ENCODE data around the gene SPHK1.

The SPHK1 gene

DNA sequence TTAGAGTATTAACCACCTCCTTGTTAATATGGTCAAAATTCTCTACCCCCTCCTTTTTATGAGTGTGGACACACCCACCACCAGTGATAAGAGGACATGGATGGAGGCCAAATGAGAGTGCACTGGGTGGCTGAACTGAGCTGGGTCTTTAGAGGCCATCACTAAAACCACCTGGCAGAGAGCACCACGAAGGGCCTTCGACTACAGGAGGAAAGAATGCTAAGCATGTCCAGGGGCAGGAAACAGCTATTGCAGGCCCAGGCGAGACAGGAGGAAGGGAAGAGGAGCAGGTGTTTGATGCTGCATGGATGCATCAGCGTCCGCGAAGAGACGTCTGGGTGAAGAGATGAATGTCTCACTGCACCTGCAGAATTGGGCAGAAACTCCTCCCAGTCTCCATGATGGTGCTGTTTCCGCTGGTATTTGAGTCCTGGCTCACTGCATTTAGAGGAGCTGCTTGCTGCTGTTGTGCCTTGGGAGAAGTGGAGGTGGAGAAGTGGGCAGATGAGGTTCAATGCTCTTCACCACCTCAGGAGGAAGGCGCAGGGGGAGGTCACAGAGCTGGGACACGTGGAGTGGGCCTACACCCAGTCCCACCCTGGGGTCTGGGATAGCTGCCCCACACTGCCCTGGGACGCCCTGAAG is 33.2 kb downstream of the SPHK1 start:
- Histone ChIP-seq H3K4me3 (ENCODE audit: insufficient read depth, low read depth, low read length) (no peak overlapping the region), H3K27ac (ENCODE audit: insufficient read depth, low read depth, low read length, poor library complexity, severe bottlenecking) (no peak overlapping the region), H3K27me3 (ENCODE audit: control insufficient read depth, insufficient read depth, low read length, poor library complexity, severe bottlenecking) (no peaks in the 10 kb centered on the region), H3K9me3 (ENCODE audit: control insufficient read depth, low read length) (no peaks in the 10 kb centered on the region), H3K36me3 (ENCODE audit: control insufficient read depth, insufficient read depth, low read length) (no peaks in the 10 kb centered on the region), H3K4me1 (ENCODE audit: control insufficient read depth, insufficient read depth, low read length) (peaks cover 14% of the 10 kb centered on the region)
- 90 to 93% methylated on average over 11 of the region's 11 CpGs for WGBS, 2 experiments

DNA sequence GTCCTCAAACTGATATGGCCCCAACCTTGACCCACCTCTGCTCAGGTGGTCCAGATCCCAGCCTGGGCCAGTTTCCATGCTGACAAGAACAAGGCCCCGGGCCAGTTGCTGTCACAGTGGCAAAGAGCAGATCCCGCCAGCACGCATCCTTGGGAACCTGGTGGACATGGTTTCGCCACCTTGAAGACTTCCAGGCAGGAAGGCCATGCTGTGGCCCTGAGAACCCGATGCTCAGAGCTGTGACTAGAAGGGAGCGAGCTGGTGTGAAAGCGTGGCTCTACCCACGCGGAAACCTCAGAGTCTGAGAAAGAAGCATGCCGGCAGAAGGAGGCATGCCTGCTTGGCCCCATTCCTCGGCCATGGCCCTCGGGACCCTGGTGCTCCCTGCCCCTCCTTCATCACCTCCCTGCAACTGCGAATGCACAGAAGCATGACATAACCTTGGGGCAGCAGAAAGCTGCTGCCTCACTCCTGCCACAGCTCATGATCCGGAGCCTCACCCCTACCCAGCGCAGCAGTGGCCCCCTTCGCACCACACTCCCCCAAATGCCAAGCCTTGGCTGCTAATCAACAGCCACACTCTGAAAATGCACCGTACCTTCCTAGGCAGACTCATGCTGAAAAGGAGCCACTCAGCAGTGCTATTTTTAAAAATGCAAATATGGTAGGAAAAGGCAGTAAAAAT is 35.3 kb downstream of the SPHK1 start:
- Histone ChIP-seq H3K27me3 (ENCODE audit: control insufficient read depth, insufficient read depth, low read length, poor library complexity, severe bottlenecking) (no peaks in the 10 kb centered on the region), H3K4me3 (ENCODE audit: insufficient read depth, low read depth, low read length) (no peak overlapping the region), H3K27ac (ENCODE audit: insufficient read depth, low read depth, low read length, poor library complexity, severe bottlenecking) (no peak overlapping the region), H3K4me1 (ENCODE audit: control insufficient read depth, insufficient read depth, low read length) (peaks cover 9% of the 10 kb centered on the region), H3K36me3 (ENCODE audit: control insufficient read depth, insufficient read depth, low read length) (no peaks in the 10 kb centered on the region), H3K9me3 (ENCODE audit: control insufficient read depth, low read length) (no peaks in the 10 kb centered on the region)
- WGBS, 2 experiments, result 95 to 96% methylated on average over 17 of the region's 17 CpGs

DNA sequence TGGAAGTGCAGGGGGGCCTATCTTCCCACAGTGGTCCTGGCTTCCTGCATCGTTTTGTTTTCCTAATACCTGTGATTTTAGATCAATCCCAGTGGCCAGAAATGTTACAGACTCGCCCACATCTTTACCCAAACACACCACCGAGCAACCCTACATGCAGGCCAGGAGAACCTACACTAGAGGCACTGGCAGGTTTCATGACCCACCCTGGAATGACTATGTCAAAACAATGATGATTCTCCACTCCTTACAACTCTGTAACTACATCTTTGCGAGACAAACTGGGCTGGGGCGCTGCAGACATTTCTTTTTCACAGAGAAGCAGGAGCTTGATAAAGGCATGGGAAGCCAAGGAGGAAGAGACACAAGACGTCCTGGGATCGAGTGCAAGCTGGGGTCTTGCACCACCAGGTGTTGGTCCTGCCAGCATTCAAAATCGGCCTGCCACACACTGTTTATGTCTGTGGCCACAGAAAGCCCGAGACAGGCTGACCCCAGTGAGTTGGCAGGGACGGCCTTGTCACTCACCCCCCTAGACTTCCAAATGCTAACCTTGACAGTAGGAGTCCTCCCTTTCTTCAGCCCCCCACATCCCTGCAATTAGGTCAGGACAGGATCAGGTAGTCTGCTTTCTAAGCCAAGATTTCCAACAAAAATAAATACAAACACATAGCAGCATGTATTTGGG is 36.1 kb downstream of the SPHK1 start:
- Histone ChIP-seq H3K4me3 (ENCODE audit: insufficient read depth, low read depth, low read length) (no peak overlapping the region), H3K27me3 (ENCODE audit: control insufficient read depth, insufficient read depth, low read length, poor library complexity, severe bottlenecking) (no peaks in the 10 kb centered on the region), H3K27ac (ENCODE audit: insufficient read depth, low read depth, low read length, poor library complexity, severe bottlenecking) (no peak overlapping the region), H3K36me3 (ENCODE audit: control insufficient read depth, insufficient read depth, low read length) (no peaks in the 10 kb centered on the region), H3K9me3 (ENCODE audit: control insufficient read depth, low read length) (no peaks in the 10 kb centered on the region), H3K4me1 (ENCODE audit: control insufficient read depth, insufficient read depth, low read length) (peaks cover 4% of the 10 kb centered on the region)
- WGBS, 2 experiments, result 90 to 92% methylated on average over 10 of the region's 10 CpGs

DNA sequence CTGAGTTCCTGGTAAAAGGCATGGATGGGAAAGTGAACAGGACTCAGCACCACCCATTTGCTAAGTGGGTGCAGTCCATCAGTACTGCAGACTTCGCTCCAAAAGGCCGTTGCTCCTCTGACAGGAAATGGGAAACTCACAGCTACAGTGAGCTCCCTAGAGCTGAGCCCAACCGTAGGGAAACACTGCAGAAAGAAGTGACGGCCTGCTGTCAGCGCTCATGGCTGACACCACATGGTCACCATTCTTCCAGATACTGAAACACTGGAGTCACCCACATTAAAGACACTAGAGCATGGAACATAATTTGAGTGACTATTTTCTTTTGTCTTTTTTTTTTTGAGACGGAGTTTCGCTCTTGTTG is 36.6 kb downstream of the SPHK1 start:
- 70 to 73% methylated on average over 7 of the region's 7 CpGs for WGBS, 2 experiments
- no peak overlapping the region for H3K4me3 ChIP-seq (ENCODE audit: insufficient read depth, low read depth, low read length)
- peaks cover 4% of the 10 kb centered on the region for H3K4me1 ChIP-seq (ENCODE audit: control insufficient read depth, insufficient read depth, low read length)
- H3K36me3 ChIP-seq (ENCODE audit: control insufficient read depth, insufficient read depth, low read length), result no peaks in the 10 kb centered on the region
- no peak overlapping the region for H3K27ac ChIP-seq (ENCODE audit: insufficient read depth, low read depth, low read length, poor library complexity, severe bottlenecking)
- H3K9me3 ChIP-seq (ENCODE audit: control insufficient read depth, low read length), result no peaks in the 10 kb centered on the region
- H3K27me3 ChIP-seq (ENCODE audit: control insufficient read depth, insufficient read depth, low read length, poor library complexity, severe bottlenecking), result no peaks in the 10 kb centered on the region

DNA sequence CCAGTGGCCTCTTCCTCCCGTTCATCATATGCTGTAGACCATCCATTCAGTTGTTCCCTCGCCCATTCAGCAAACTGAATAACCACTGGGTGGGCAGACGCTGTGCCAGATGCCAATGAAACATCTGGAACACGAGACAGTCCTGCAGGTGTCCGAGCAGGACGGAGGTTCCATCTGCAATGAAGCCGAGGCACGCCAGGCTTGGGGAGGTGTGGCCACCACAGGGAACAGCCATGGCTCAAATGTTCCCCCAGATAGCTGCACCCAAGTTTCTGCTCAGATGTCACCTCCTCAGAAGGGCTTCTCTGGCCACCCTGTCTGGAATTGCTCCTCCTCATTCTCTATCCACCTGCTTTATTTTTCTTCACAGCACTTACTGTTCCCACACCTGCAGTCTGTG is 38.0 kb downstream of the SPHK1 start:
- Histone ChIP-seq H3K36me3 (ENCODE audit: control insufficient read depth, insufficient read depth, low read length) (no peaks in the 10 kb centered on the region), H3K27ac (ENCODE audit: insufficient read depth, low read depth, low read length, poor library complexity, severe bottlenecking) (no peak overlapping the region), H3K9me3 (ENCODE audit: control insufficient read depth, low read length) (no peaks in the 10 kb centered on the region), H3K4me1 (ENCODE audit: control insufficient read depth, insufficient read depth, low read length) (peaks cover 4% of the 10 kb centered on the region), H3K4me3 (ENCODE audit: insufficient read depth, low read depth, low read length) (no peak overlapping the region), H3K27me3 (ENCODE audit: control insufficient read depth, insufficient read depth, low read length, poor library complexity, severe bottlenecking) (no peaks in the 10 kb centered on the region)
- WGBS, 2 experiments, result 94 to 95% methylated on average over 8 of the region's 8 CpGs

DNA sequence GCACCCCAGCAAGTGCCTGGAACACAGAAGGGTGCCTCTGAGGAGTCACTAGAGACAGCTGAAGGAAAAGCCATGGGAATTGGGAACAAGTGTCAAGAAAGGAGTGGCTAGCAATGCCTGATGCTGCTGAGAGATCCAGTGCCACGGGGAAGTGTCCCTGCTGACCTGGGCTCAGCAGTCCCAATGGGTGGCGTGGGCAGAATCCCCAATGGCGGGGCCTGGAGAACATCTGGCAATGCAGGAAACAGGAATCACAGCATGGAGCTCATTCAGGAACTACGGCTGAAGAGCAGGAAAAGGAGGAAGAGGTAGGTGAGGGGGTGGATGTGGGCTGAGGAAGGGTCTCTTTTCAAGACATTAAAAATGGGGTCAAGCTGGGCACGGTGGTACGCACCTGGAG is 38.5 kb downstream of the SPHK1 start:
- no peaks in the 10 kb centered on the region for H3K27me3 ChIP-seq (ENCODE audit: control insufficient read depth, insufficient read depth, low read length, poor library complexity, severe bottlenecking)
- H3K36me3 ChIP-seq (ENCODE audit: control insufficient read depth, insufficient read depth, low read length), result no peaks in the 10 kb centered on the region
- H3K4me3 ChIP-seq (ENCODE audit: insufficient read depth, low read depth, low read length), result no peak overlapping the region
- no peaks in the 10 kb centered on the region for H3K9me3 ChIP-seq (ENCODE audit: control insufficient read depth, low read length)
- no peak overlapping the region for H3K27ac ChIP-seq (ENCODE audit: insufficient read depth, low read depth, low read length, poor library complexity, severe bottlenecking)
- peaks cover 4% of the 10 kb centered on the region for H3K4me1 ChIP-seq (ENCODE audit: control insufficient read depth, insufficient read depth, low read length)
- WGBS, 2 experiments, result 88 to 93% methylated on average over 6 of the region's 6 CpGs

DNA sequence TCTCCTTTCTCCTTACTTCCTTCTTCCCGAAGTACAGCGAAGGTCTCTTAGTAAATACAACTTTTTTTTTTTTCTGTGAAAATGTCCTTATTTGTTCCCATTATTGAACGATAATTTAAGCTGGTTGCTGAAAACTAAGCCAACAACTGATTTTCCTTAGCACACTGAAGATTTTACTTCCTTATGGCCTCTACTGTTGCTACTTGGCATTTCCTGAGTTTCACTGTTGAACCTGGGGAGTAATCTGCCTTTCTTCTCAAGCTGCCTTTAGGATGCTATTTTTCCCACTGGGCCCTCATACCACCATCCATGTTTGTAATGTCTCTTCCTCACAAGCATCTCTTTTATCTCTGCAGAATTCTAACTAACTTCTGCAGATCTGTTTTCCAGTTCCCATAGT is 42.4 kb downstream of the SPHK1 start:
- no peak overlapping the region for H3K4me3 ChIP-seq (ENCODE audit: insufficient read depth, low read depth, low read length)
- H3K9me3 ChIP-seq (ENCODE audit: control insufficient read depth, low read length), result no peaks in the 10 kb centered on the region
- H3K27me3 ChIP-seq (ENCODE audit: control insufficient read depth, insufficient read depth, low read length, poor library complexity, severe bottlenecking), result no peaks in the 10 kb centered on the region
- H3K36me3 ChIP-seq (ENCODE audit: control insufficient read depth, insufficient read depth, low read length), result no peaks in the 10 kb centered on the region
- H3K27ac ChIP-seq (ENCODE audit: insufficient read depth, low read depth, low read length, poor library complexity, severe bottlenecking), result no peak overlapping the region
- peaks cover 2% of the 10 kb centered on the region for H3K4me1 ChIP-seq (ENCODE audit: control insufficient read depth, insufficient read depth, low read length)
- WGBS, 2 experiments, result 94 to 97% methylated on average over 3 of the region's 3 CpGs

DNA sequence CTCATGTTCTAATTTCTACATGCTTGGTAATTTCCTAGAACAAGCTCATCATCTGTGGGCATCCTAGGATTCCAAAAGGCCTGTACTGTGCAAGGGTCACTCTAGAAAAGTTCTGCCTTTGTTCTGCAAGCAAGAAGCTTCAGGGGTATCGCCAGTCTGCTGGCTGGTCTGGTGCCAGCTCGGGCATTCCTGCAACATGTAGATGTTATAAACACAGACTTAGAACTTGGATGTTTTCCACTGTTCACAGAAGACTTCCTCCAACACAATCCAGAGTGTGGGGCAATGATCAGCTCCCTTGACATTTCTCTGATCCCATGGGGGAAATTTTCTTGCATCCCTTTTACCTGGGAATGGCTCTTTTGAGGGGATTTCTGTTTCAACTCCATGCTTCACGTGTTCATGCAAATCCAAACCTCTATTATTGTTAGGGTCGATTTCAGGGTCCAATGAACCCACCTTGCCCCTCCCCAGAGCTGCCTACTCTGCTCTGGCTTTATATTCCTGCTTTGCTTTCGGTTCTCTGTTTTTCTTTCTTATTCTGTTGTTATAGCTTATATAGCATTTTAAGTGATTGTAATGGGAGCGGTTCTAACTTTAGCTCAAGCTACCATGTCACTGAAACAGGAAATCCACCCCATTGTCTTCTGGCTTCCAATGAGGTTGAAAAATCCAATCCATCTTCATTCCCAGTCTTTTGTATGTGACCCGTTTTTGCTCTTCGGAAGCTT is 43.3 kb downstream of the SPHK1 start:
- Histone ChIP-seq H3K9me3 (ENCODE audit: control insufficient read depth, low read length) (no peaks in the 10 kb centered on the region), H3K4me1 (ENCODE audit: control insufficient read depth, insufficient read depth, low read length) (peaks cover 6% of the 10 kb centered on the region), H3K36me3 (ENCODE audit: control insufficient read depth, insufficient read depth, low read length) (no peaks in the 10 kb centered on the region), H3K4me3 (ENCODE audit: insufficient read depth, low read depth, low read length) (no peak overlapping the region), H3K27ac (ENCODE audit: insufficient read depth, low read depth, low read length, poor library complexity, severe bottlenecking) (no peak overlapping the region), H3K27me3 (ENCODE audit: control insufficient read depth, insufficient read depth, low read length, poor library complexity, severe bottlenecking) (no peaks in the 10 kb centered on the region)
- WGBS, 2 experiments, result 93% methylated on average over 7 to 8 of the region's 8 CpGs

DNA sequence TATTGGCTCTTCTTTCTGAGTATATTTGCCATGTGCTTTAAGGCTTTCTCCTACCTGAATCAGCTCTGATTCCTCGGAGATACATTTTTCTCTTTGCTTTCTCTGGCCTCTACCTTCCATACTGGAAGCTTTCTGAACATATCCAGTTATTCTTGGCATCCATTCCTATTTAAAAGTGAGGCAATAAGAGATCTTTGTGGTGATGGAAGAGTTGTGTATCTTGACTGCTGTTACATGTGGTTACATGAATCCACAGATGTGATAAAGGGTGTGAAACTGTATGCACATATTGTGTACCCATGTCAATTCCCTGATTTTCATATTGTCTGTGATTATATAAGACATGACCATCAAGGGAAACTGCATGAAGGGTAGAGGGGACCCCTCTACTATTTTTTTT is 44.1 kb downstream of the SPHK1 start:
- Histone ChIP-seq H3K36me3 (ENCODE audit: control insufficient read depth, insufficient read depth, low read length) (no peaks in the 10 kb centered on the region), H3K4me3 (ENCODE audit: insufficient read depth, low read depth, low read length) (no peak overlapping the region), H3K27ac (ENCODE audit: insufficient read depth, low read depth, low read length, poor library complexity, severe bottlenecking) (no peak overlapping the region), H3K27me3 (ENCODE audit: control insufficient read depth, insufficient read depth, low read length, poor library complexity, severe bottlenecking) (no peaks in the 10 kb centered on the region), H3K9me3 (ENCODE audit: control insufficient read depth, low read length) (no peaks in the 10 kb centered on the region), H3K4me1 (ENCODE audit: control insufficient read depth, insufficient read depth, low read length) (peaks cover 6% of the 10 kb centered on the region)
- 100% methylated on average over 1 of the region's 1 CpG for WGBS, 2 experiments

DNA sequence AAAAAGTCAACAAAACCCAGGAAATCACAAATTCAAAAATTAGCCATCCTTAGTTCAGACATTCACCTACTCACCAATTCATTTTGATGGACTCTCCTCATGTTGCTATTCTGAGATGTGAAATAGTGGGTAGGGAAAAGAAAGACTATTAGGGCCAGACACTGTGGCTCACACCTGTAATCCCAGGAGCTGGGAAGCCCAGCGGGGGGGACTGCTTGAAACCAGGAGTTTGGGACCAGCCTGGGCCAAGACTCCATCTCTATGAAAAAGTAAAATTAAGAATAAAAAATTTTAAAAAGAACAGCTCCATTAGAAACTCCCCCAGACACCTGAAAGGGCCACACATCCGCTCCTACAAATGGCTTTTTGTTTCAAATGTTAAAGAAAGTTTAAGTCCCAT is 47.1 kb downstream of the SPHK1 start:
- Histone ChIP-seq H3K4me3 (ENCODE audit: insufficient read depth, low read depth, low read length) (no peak overlapping the region), H3K27ac (ENCODE audit: insufficient read depth, low read depth, low read length, poor library complexity, severe bottlenecking) (no peak overlapping the region), H3K36me3 (ENCODE audit: control insufficient read depth, insufficient read depth, low read length) (no peaks in the 10 kb centered on the region), H3K27me3 (ENCODE audit: control insufficient read depth, insufficient read depth, low read length, poor library complexity, severe bottlenecking) (no peaks in the 10 kb centered on the region), H3K4me1 (ENCODE audit: control insufficient read depth, insufficient read depth, low read length) (peaks cover 6% of the 10 kb centered on the region), H3K9me3 (ENCODE audit: control insufficient read depth, low read length) (no peaks in the 10 kb centered on the region)
- 68 to 80% methylated on average over 2 of the region's 2 CpGs for WGBS, 2 experiments
